Type B pancreatic cell (in vitro differentiated cells): ENCODE measurements around the gene PRSS38. TPM values are rescaled to one million over a fixed set of nuclear protein-coding genes. Genes with fewer than 3 reads are reported as not detected.

Experiments used
- DNase-seq: peaks from one replicate; pipeline ENCODE4 v3.0.0; 2021; ENCODE audit warnings: mixed read lengths; ENCODE audit not compliant: unreplicated experiment; ENCODE audit errors: extremely low spot score
- H3K27ac Mint-ChIP-seq: 2 replicates; pipeline ENCODE4 v1.8.0; 2021; ENCODE audit warnings: mild to moderate bottlenecking, mixed read lengths
- H3K27me3 Mint-ChIP-seq: 2 replicates; pipeline ENCODE4 v1.8.0; 2021; ENCODE audit warnings: mixed read lengths
- H3K36me3 Mint-ChIP-seq: 2 replicates; pipeline ENCODE4 v1.8.0; 2021; ENCODE audit warnings: mixed read lengths
- H3K4me1 Mint-ChIP-seq: one replicate; pipeline ENCODE4 v1.8.0; 2021; ENCODE audit warnings: mixed read lengths; ENCODE audit not compliant: unreplicated experiment
- H3K4me3 Mint-ChIP-seq: 2 replicates; pipeline ENCODE4 v1.8.0; 2021; ENCODE audit warnings: mild to moderate bottlenecking, mixed read lengths
- H3K9me3 Mint-ChIP-seq: 2 replicates; pipeline ENCODE4 v1.8.0; 2021; ENCODE audit warnings: mixed read lengths
- CTCF ChIP-seq: fragments of 200-600 bp; sonication (generic); conservative IDR thresholded peaks from 2 replicates; pipeline ENCODE4 v1.5.0; 2021; ENCODE audit warnings: antibody characterized with exemption, mild to moderate bottlenecking
- total RNA-seq: library from RNA; stranded (reverse); gene quantifications from 2 replicates; pipeline ENCODE4 v1.2.1, GENCODE V29; 2021; ENCODE audit warnings: low replicate concordance

PRSS38 gene
- total RNA-seq, 1 donor from 2014 or later: not detected

GRCh38 chr1:227823537-227823936, 8.1 kb downstream of the PRSS38 start:
- H3K4me1 Mint-ChIP-seq: no peaks in the 10 kb centered on the region
- TF ChIP-seq CTCF: no peak
- no peaks in the 10 kb centered on the region for H3K9me3 Mint-ChIP-seq
- no peak for DNase-seq
- no peak overlapping the region for H3K4me3 Mint-ChIP-seq
- H3K27me3 Mint-ChIP-seq: peaks cover 28% of the 10 kb centered on the region
- no peaks in the 10 kb centered on the region for H3K36me3 Mint-ChIP-seq
- no peak overlapping the region for H3K27ac Mint-ChIP-seq

- H3K9me3 Mint-ChIP-seq: no peaks in the 10 kb centered on the region
Measured at GRCh38 chr1:227824204-227824603, 8.7 kb downstream of the PRSS38 start.

GRCh38 chr1:227828786-227829185, 13.3 kb downstream of the PRSS38 start:
- Mint-ChIP-seq H3K9me3 (no peaks in the 10 kb centered on the region), H3K4me3 (no peak overlapping the region), H3K36me3 (no peaks in the 10 kb centered on the region), H3K27ac (no peak overlapping the region), H3K27me3 (peaks cover 34% of the 10 kb centered on the region), H3K4me1 (no peaks in the 10 kb centered on the region)
- TF ChIP-seq CTCF: no peak
- no peak for DNase-seq

More at GRCh38 chr1:227824204-227824603, 8.7 kb downstream of the PRSS38 start:
- TF ChIP-seq CTCF: no peak
- Mint-ChIP-seq H3K36me3 (no peaks in the 10 kb centered on the region), H3K27ac (no peak overlapping the region), H3K4me3 (no peak overlapping the region), H3K4me1 (no peaks in the 10 kb centered on the region), H3K27me3 (peaks cover 33% of the 10 kb centered on the region)
- no peak for DNase-seq

- Mint-ChIP-seq H3K36me3 (no peaks in the 10 kb centered on the region), H3K27ac (no peak overlapping the region)
- DNase-seq: no peak
Measured at GRCh38 chr1:227838181-227838580, 22.7 kb downstream of the PRSS38 start.

GRCh38 chr1:227841096-227841495, 25.6 kb downstream of the PRSS38 start:
- no peaks in the 10 kb centered on the region for H3K9me3 Mint-ChIP-seq
- no peak overlapping the region for H3K27ac Mint-ChIP-seq
- no peak for TF ChIP-seq CTCF
- H3K4me3 Mint-ChIP-seq: no peak overlapping the region
- no peaks in the 10 kb centered on the region for H3K4me1 Mint-ChIP-seq
- no peak for DNase-seq
- no peaks in the 10 kb centered on the region for H3K36me3 Mint-ChIP-seq
- H3K27me3 Mint-ChIP-seq: peaks cover 4% of the 10 kb centered on the region

More at GRCh38 chr1:227838181-227838580, 22.7 kb downstream of the PRSS38 start:
- Mint-ChIP-seq H3K4me1 (no peaks in the 10 kb centered on the region), H3K27me3 (peaks cover 12% of the 10 kb centered on the region), H3K4me3 (no peak overlapping the region), H3K9me3 (no peaks in the 10 kb centered on the region)
- no peak for TF ChIP-seq CTCF
